Dedifferentiated amniotic fluid mesenchymal stem cell (primary cell): ENCODE data around the gene FAM83C.
"Not testable (repeated sequence)": the region's sequence is repeated elsewhere in the genome, so short reads cannot be mapped to it uniquely, and the experiment has no call there.

ENCODE experiments used
- DNase-seq: peaks from one replicate; pipeline ENCODE4 v3.0.0-alpha.2; 2016; ENCODE audit errors: extremely low spot score

Gene FAM83C

DNA sequence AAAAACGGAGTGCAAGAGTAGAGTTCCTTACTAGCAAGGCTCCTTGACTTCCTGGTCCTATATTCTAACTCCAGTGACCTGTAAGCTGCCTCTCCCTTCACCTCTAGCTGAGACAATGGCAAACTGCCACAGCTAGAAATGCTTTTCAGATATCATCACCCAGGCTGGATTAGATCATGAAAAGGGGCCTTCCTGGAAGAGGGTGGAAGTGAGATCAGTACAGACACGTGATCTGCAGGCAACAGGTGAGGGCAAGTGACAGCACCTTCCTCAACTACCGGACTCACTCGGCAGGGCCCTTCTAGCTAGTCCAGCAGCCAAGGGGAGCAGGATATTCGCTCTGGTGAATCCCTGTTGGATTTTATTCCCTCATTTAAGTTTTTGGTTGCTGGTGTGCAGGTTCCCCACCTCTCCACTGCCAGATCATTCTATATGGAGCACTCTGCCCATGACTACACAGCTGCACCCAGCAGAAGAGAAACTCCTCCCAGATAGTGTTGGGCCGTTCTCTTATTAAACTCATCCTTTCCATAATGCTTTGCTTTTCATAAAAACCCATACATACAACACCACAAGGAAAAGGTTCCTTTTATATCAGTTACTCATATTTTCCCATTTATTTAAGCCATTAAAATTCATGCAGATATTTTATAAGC, 26.4 kb upstream of the FAM83C start:
- DNase-seq, result peak; percentile 27

DNA sequence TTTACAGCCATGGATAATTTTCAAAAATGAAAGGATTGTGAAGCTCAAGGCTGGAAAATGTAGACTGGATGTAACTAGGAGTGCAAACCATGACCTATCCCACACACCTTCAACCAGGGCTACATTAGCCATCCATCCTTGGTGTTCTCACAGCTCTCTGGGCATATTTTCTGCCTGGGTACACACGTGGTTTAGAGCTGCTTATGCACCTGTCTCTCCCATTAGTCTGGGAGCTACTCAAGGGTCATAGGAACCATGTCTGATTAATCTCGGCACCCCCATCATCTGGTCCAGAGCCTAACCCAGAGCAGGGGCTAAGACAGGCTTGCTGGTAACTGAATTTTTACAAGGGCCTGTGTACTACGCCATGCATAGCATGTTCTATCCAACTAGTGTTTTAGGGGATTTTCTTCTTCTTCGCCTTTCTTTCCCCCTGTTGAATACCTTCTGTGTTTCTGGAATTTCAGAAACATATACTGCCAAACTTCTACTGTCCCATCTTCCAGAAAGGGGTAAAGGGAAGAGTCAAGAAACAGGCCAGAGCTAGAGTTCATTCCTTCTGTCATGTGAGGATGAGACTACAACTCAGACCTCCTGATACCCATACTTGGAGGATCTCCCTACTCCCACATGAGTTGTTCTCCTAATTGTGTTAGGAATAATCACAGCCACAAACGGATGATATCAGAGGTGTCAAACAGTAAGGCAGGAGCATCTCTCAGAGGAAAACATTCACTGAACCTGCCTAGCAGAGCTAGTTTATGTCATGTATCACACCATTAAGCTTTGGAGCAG, 25.4 kb upstream of the FAM83C start:
- DNase-seq, result no peak

DNA sequence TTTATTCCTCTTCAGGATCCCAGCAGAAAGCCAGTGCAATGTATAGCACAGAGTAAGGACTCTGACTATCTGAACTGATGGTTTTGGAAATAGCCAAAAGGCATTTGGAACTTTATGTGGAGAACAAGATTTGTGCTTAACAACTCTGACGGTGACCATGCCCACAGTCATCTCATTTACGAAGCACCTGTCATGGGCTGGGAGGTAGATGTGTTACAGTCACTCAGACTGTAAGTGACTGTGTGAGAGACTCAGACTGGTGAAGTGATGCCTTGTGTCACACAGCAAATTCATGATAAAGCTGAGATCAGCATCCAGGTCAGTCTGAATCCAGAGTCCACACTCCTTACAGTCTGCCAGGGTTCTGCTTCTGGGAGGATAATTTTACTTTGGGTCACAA, 23.9 kb upstream of the FAM83C start:
- DNase-seq, result no peak

- not testable (repeated sequence) for DNase-seq
Observed at GRCh38 chr20:35315632-35316020, 23.4 kb upstream of the FAM83C start.

GRCh38 chr20:35314816-35315631, 22.8 kb upstream of the FAM83C start:
- DNase-seq, result no peak

- DNase-seq, result peak; percentile 62
Observed at GRCh38 chr20:35312318-35312717, 20.1 kb upstream of the FAM83C start.

GRCh38 chr20:35311822-35312221, 19.6 kb upstream of the FAM83C start:
- no peak for DNase-seq

DNA sequence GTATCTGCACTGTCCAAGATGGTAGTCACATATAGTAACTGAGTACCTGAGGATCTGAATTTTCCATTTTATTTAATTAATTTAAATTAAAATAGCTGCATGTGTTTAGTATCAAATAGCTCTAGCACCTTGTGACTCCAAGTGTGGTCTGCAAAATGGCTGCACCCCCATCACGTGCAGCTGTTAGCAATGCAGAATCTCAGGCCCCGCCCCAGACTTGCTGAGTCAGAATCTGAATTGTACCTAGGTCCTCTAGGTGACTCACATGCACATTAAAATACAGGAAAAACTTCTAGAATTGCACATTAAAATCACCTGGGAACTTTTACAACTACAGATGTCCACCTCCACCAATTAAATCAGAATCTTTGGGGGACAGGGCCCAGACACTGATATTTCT, 19.2 kb upstream of the FAM83C start:
- no peak for DNase-seq

DNA sequence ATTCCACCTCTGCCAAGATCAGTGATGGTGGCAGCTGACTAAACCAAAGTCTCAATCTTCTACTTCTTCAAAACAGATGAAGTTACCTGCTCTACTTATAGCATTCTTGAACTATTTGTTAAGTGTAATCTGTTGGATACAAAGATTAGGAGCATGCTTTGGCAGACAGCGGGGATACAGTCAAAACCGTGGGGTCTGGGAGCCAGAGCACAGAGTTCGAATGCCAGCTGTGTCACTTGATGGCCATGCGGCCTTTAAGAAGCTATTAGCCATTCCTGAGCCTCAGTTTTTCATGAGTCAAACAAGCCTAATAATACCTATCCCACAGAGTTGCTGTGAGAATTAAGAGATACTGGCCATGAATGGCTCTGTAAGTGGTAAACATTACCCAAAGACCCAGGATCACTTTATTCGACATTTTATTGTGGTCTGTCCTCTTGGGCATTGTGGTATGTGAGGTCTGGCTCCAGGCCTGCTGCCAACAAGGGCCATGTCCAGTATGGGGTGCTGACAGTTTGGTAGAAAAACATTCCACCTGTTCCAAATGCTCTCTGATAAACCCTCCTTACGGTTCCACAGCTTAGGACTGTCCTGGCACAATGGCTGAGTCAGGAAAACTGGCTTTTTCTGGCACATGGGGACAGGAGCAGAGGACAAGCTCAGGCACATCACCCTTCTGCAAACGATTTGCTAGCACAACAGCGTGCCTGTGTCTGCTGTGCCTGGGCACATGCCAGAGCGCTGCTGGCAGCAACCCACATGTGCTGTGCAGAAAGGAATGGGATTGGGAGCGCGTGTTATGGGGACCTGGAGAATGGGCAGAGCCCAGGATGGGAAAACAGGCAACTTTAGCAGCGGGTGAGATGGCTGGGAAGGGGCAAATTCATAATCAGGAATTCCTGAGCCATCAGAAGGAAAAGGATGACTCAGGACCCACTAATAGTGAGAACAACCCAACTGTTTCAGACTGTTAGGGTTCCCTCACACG, 15.7 kb upstream of the FAM83C start:
- peak; percentile 26 for DNase-seq

- DNase-seq, result no peak
Observed at GRCh38 chr20:35306931-35307517, 14.8 kb upstream of the FAM83C start.

DNA sequence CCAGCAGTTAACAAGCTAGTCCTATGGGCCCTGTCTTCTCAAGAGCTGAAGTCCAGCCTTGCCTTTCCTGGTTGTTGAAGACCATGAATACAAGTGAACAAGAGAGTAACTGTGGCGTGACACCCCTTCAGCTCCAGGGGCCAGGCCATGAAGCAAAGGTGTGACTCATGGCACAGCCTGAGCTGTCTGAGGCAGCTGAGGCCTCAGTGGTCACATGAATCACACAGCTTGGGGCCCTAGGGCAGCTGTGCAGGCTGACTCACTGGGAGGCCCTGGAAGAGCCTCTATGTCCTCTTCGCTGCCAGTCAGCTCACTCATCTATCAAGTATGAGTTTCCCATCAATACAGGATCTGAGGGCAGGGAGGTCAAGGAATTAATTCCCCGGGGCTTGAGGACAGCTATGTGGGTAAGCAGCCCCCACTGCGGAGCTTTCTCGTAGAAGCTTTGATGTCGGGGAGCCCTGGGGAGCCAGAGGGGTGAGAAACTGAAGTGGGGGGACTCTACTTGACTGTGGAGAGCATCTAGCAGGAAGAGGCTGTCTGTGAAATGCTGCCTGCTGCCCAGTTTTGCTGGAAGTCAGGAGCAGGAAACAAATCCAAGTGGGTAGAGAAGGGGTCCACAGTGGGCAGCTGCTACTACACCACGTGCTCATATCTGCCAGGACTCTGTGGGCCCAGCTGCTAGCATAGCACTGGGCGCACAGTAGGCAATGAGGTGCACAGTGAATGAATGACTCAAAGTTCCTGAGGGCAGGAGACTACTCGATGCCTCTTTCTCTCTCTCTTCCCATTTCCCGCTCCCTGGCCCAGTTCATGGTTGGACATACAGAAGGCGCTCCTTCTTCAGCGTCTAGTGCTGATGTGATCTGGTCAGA, 13.7 kb upstream of the FAM83C start:
- DNase-seq, result peak; percentile 95

- DNase-seq, result no peak
Observed at GRCh38 chr20:35304956-35305355, 12.7 kb upstream of the FAM83C start.

- DNase-seq, result peak; percentile 85
Observed at GRCh38 chr20:35303735-35304491, 11.7 kb upstream of the FAM83C start.

GRCh38 chr20:35303382-35303734, 11.1 kb upstream of the FAM83C start:
- no peak for DNase-seq

DNA sequence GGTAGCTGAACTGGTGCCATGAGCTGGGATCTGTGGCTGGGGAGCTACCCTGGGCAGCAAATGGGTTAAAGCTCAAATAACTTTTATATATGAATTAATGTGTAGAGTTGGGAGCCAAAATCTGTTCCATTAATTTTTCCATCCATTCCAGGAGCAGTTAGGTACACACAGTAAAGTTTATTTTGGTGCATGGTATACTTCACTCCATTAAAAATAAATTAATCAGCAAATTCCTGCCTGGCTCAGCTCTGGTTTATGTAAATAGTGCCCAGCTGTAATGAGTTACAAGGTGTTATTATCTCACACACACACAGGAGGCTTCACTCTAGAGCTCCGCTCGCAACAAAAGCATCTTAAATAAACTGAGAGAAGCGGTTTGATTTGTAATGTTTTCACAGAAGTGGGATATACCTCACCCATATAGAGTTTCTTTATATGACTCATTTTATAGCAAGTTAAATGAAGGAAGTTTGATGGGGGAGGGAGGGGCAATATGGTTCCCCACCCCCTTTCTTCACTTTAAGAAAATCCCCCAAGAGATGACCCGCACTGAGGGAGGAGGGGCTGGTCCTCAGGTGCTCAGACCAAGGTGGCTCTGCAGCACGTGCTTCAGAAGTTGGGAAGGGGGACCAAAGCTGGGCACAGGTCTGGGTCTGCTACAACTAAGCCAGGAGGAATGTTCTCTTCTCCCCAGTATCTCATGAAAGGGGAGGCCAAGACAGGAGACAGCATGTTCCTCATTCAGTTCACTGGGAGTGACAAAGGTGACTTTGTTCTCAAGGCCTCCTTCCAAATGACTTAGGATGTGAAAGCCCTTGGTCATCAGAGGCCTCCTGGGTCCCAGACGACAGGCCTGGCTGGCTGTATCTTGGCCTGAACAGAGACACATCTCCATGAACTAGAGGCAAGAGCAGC, 10.5 kb upstream of the FAM83C start:
- peak; percentile 22 for DNase-seq

- DNase-seq, result no peak
Observed at GRCh38 chr20:35301426-35301825, 9.2 kb upstream of the FAM83C start.

GRCh38 chr20:35300469-35301262, 8.4 kb upstream of the FAM83C start:
- no peak for DNase-seq
